ENCODE data around the gene NHEJ1. TPM values are rescaled to one million over a fixed set of nuclear protein-coding genes. Genes with fewer than 3 reads are reported as not detected.

Gene NHEJ1
- total RNA-seq, 1 donor from 2014 or later = 10.8 TPM

GRCh38 chr2:219112062-219112406, 48.6 kb downstream of the NHEJ1 start:
- DNase-seq (ENCODE audit: low read depth) (no peak), FAIRE-seq (no peak)
- no peaks in the 10 kb centered on the region for H3K9me3 Mint-ChIP-seq (ENCODE audit: unreplicated experiment)
- Histone ChIP-seq H3K36me3 (ENCODE audit: insufficient read depth, low read length) (no peaks in the 10 kb centered on the region), H3K79me2 (ENCODE audit: insufficient read depth, low read length) (no peaks in the 10 kb centered on the region), H3K4me1 (ENCODE audit: insufficient read depth, low read length) (no peaks in the 10 kb centered on the region), H3K9ac (ENCODE audit: low read length) (no peak overlapping the region), H3K4me2 (ENCODE audit: low read length) (no peak overlapping the region), H3K4me3 (ENCODE audit: insufficient read depth, low read depth, low read length) (no peak overlapping the region), H2AFZ (ENCODE audit: low read depth, low read length) (no peak overlapping the region), H3K9me3 (ENCODE audit: insufficient read depth, low read depth, low read length) (no peaks in the 10 kb centered on the region), H3K27me3 (ENCODE audit: insufficient read depth, low read length) (no peaks in the 10 kb centered on the region), H3K27ac (ENCODE audit: low read depth, low read length) (no peak overlapping the region), H4K20me1 (ENCODE audit: insufficient read depth, low read length) (peaks cover 12% of the 10 kb centered on the region)
- H3K4me3 Mint-ChIP-seq (ENCODE audit: unreplicated experiment) = no peak overlapping the region
- H3K36me3 Mint-ChIP-seq (ENCODE audit: low read depth, unreplicated experiment) = peaks cover 5% of the 10 kb centered on the region
- TF ChIP-seq, protein P1, sequence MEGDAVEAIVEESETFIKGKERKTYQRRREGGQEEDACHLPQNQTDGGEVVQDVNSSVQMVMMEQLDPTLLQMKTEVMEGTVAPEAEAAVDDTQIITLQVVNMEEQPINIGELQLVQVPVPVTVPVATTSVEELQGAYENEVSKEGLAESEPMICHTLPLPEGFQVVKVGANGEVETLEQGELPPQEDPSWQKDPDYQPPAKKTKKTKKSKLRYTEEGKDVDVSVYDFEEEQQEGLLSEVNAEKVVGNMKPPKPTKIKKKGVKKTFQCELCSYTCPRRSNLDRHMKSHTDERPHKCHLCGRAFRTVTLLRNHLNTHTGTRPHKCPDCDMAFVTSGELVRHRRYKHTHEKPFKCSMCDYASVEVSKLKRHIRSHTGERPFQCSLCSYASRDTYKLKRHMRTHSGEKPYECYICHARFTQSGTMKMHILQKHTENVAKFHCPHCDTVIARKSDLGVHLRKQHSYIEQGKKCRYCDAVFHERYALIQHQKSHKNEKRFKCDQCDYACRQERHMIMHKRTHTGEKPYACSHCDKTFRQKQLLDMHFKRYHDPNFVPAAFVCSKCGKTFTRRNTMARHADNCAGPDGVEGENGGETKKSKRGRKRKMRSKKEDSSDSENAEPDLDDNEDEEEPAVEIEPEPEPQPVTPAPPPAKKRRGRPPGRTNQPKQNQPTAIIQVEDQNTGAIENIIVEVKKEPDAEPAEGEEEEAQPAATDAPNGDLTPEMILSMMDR (IDR thresholded peaks at IDR 0.05; ENCODE audit: insufficient read depth, low read depth, low read length) = no peak
- no peaks in the 10 kb centered on the region for H3K4me1 Mint-ChIP-seq (ENCODE audit: low read depth, unreplicated experiment)
- H3K27me3 Mint-ChIP-seq (ENCODE audit: low read depth, unreplicated experiment) = peaks cover 35% of the 10 kb centered on the region
- no peak overlapping the region for H3K27ac Mint-ChIP-seq (ENCODE audit: unreplicated experiment)

- H2AFZ ChIP-seq (ENCODE audit: low read depth, low read length) = no peak overlapping the region
- H3K4me2 ChIP-seq (ENCODE audit: low read length) = no peak overlapping the region
- H3K27ac ChIP-seq (ENCODE audit: low read depth, low read length) = no peak overlapping the region
- no peaks in the 10 kb centered on the region for H3K27me3 ChIP-seq (ENCODE audit: insufficient read depth, low read length)
- no peak overlapping the region for H3K27ac Mint-ChIP-seq (ENCODE audit: unreplicated experiment)
- no peak overlapping the region for H3K4me3 Mint-ChIP-seq (ENCODE audit: unreplicated experiment)
- no peaks in the 10 kb centered on the region for H3K9me3 ChIP-seq (ENCODE audit: insufficient read depth, low read depth, low read length)
- no peaks in the 10 kb centered on the region for H3K4me1 Mint-ChIP-seq (ENCODE audit: low read depth, unreplicated experiment)
- H3K36me3 Mint-ChIP-seq (ENCODE audit: low read depth, unreplicated experiment) = peaks cover 2% of the 10 kb centered on the region
- H3K9ac ChIP-seq (ENCODE audit: low read length) = no peak overlapping the region
- H3K79me2 ChIP-seq (ENCODE audit: insufficient read depth, low read length) = no peaks in the 10 kb centered on the region
- H3K27me3 Mint-ChIP-seq (ENCODE audit: low read depth, unreplicated experiment) = peaks cover 32% of the 10 kb centered on the region
- no peaks in the 10 kb centered on the region for H3K4me1 ChIP-seq (ENCODE audit: insufficient read depth, low read length)
- no peaks in the 10 kb centered on the region for H3K9me3 Mint-ChIP-seq (ENCODE audit: unreplicated experiment)
- no peaks in the 10 kb centered on the region for H3K36me3 ChIP-seq (ENCODE audit: insufficient read depth, low read length)
- no peak overlapping the region for H3K4me3 ChIP-seq (ENCODE audit: insufficient read depth, low read depth, low read length)
- DNase-seq (ENCODE audit: low read depth) (no peak), FAIRE-seq (no peak)
- TF ChIP-seq, protein P1 (IDR thresholded peaks at IDR 0.05; ENCODE audit: insufficient read depth, low read depth, low read length) = no peak
- no peak for TF ChIP-seq EZH2 (IDR thresholded peaks at IDR 0.05; ENCODE audit: insufficient read depth, low read length)
- H4K20me1 ChIP-seq (ENCODE audit: insufficient read depth, low read length) = peaks cover 12% of the 10 kb centered on the region
Measured at GRCh38 chr2:219111375-219112061, 49.1 kb downstream of the NHEJ1 start.

GRCh38 chr2:219109471-219109870, 51.1 kb downstream of the NHEJ1 start:
- H3K4me1 ChIP-seq (ENCODE audit: insufficient read depth, low read length) = no peaks in the 10 kb centered on the region
- no peak overlapping the region for H3K27ac ChIP-seq (ENCODE audit: low read depth, low read length)
- H3K27me3 Mint-ChIP-seq (ENCODE audit: low read depth, unreplicated experiment) = peaks cover 23% of the 10 kb centered on the region
- no peaks in the 10 kb centered on the region for H3K9me3 ChIP-seq (ENCODE audit: insufficient read depth, low read depth, low read length)
- TF ChIP-seq EZH2 (IDR thresholded peaks at IDR 0.05; ENCODE audit: insufficient read depth, low read length) = no peak
- TF ChIP-seq, protein P1 (IDR thresholded peaks at IDR 0.05; ENCODE audit: insufficient read depth, low read depth, low read length) = no peak
- H3K36me3 Mint-ChIP-seq (ENCODE audit: low read depth, unreplicated experiment) = no peaks in the 10 kb centered on the region
- no peaks in the 10 kb centered on the region for H3K9me3 Mint-ChIP-seq (ENCODE audit: unreplicated experiment)
- no peak for FAIRE-seq
- DNase-seq (ENCODE audit: low read depth) = no peak
- no peak overlapping the region for H3K4me3 ChIP-seq (ENCODE audit: insufficient read depth, low read depth, low read length)
- no peak overlapping the region for H3K9ac ChIP-seq (ENCODE audit: low read length)
- H3K79me2 ChIP-seq (ENCODE audit: insufficient read depth, low read length) = no peaks in the 10 kb centered on the region
- H3K4me3 Mint-ChIP-seq (ENCODE audit: unreplicated experiment) = no peak overlapping the region
- H3K4me1 Mint-ChIP-seq (ENCODE audit: low read depth, unreplicated experiment) = peaks cover 4% of the 10 kb centered on the region
- no peaks in the 10 kb centered on the region for H3K36me3 ChIP-seq (ENCODE audit: insufficient read depth, low read length)
- H3K27ac Mint-ChIP-seq (ENCODE audit: unreplicated experiment) = no peak overlapping the region
- no peak overlapping the region for H3K4me2 ChIP-seq (ENCODE audit: low read length)
- H3K27me3 ChIP-seq (ENCODE audit: insufficient read depth, low read length) = no peaks in the 10 kb centered on the region
- H2AFZ ChIP-seq (ENCODE audit: low read depth, low read length) = no peak overlapping the region
- peaks cover 12% of the 10 kb centered on the region for H4K20me1 ChIP-seq (ENCODE audit: insufficient read depth, low read length)
